NCI-H1417 treated with DMSO at 0.1 percent for 48 hours (cell line): ENCODE measurements around the gene APOC3.
A peak's percentile ranks its signal among the peaks of the same experiment; 100 is the strongest.
"Not testable (repeated sequence)": the region's sequence is repeated elsewhere in the genome, so short reads cannot be mapped to it uniquely, and the experiment has no call there.

Source experiments
- DNase-seq: peaks from one replicate; lab custom pipeline; 2025; lab: John Stamatoyannopoulos, UW

The APOC3 gene

DNA sequence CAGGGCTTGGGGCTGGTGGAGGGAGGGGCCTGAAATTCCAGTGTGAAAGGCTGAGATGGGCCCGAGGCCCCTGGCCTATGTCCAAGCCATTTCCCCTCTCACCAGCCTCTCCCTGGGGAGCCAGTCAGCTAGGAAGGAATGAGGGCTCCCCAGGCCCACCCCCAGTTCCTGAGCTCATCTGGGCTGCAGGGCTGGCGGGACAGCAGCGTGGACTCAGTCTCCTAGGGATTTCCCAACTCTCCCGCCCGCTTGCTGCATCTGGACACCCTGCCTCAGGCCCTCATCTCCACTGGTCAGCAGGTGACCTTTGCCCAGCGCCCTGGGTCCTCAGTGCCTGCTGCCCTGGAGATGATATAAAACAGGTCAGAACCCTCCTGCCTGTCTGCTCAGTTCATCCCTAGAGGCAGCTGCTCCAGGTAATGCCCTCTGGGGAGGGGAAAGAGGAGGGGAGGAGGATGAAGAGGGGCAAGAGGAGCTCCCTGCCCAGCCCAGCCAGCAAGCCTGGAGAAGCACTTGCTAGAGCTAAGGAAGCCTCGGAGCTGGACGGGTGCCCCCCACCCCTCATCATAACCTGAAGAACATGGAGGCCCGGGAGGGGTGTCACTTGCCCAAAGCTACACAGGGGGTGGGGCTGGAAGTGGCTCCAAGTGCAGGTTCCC is at the start of gene APOC3:
APOC3 (plus strand) TSS at position 383 of the 659 bp plus-strand sequence. CDS start 676 bp downstream, outside the sequence.
- no peak for DNase-seq

DNA sequence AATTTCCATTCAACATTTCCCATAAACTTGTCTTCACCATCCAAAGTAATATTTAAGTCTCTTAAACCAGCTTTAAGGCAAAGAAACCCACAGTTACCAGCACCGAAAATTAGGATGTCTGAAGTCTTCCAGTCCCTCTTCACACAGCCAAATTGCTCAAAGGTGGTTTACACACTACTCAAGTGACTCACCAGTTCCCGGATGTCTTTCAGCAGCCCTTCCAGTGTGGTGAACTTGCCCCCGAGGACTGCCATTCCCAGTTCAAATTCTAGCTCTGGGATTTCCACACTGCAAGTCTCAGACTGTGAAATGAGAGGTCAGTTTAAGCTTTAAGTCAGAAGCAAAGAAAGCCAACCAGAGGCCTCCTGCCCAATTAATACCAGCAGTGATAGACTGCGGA is 47.0 kb upstream of the APOC3 start:
- no peak for DNase-seq

DNA sequence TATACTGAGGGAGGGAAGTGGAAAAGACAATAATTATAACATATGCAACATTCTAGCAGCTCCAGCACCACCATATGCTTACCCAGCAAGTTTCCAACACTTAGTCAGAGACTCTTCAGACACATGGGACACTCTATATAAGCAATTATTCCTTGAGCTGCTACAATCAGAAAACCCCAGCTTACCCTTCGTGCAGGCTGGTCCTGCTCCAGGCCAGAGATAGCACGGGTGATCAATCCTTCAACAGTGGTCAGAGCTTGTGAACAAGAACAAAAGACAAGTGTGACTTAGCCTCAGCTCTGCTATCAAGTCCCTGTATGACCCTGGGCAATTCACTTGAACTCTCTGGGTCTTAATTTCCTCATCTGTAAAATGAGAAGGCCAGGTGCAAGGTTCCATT is 43.4 kb upstream of the APOC3 start:
- DNase-seq: no peak

DNA sequence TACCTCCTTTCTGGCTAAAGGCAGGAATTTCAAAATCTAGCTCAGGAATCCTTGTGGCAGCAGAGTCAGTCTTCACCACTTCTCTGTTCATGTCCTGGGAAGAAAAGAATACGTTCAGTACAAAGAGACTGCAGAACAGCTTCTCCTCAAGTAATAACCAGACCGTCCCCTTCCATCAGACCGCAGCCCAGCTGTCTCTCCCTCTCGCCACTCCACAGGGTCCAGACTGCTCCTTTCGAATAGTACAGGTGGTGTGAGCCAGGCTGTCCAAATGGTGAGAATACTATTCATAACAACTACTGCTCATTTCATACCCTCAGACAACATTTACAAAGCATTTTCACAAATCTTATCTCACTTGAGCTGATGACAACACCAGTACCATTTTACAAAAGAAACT is 42.7 kb upstream of the APOC3 start:
- no peak for DNase-seq

DNA sequence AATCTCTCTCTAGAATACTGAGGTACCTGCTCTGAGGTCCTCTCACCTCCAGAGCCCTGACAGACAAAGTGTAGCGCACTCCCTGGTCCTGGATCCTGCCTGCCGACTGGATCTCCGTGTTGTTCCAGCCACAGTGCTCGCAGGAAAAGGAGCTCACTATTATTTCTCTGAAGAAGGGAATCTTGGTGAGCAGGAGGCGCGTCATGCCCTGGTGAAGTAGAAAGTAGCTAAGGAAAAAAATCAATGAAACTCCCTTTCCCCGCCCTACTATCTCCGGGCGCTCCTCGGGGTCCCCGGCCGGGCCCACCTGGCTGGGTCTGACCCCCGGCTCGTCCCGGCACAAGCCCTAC is 42.3 kb upstream of the APOC3 start:
- DNase-seq: no peak

DNA sequence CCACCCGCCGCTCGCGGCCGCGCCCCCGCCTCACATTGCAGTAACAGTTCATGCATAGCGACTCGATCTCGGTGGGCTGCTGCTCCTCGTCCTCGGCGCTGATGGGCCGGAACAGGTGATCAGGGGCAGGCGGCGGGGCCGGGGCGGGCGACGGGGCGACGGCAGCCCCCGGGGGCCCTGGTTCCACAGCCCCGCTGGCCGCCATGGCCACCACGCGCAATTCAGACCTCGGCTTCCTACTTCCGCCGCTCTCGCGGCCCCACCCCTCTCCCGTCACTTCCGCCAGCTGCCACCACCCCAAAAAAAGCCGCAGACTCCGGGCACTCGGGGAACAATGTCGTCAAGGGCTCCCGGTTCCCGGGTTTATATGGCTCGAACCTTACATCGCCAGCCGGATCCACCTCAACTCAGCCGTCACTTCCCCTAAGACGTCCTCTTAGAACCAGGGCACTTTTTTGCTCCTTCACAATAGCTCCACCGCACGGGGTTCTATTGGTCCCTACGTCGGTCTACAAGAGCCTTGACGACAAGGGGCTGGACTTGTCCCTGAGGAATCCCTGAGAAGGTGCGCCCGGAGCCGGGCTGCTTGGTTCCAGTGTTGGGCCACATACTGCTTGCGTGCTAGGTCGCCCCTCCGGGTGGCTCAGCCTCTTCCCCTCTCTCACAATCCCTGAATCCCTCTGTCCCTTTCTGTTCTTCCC is 41.8 kb upstream of the APOC3 start, which contains the start of gene ZPR1:
ZPR1 (minus strand) TSS at position 238 of the 701 bp plus-strand sequence; CDS start at position 205, 33 bp downstream.
- DNase-seq: peak; percentile 26

DNA sequence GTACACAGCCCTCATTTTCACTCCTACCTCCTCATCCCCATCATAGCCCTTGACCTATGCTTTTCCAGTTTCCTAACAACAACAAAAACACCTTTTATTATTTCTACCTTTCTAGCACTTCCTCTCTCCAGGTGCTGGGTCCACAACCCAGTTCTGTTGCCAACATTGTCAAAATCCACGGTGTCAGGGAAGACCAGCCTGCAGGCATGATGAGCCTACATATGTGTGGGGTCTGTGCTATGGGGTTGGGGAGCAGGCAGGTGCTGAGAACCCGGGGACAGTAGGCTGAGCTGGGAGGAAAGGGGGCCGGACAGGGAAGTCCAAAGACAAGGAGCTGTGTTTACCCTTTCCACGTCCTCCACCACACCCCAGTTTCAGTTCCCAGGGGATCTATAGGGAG is 41.2 kb upstream of the APOC3 start:
- no peak for DNase-seq

DNA sequence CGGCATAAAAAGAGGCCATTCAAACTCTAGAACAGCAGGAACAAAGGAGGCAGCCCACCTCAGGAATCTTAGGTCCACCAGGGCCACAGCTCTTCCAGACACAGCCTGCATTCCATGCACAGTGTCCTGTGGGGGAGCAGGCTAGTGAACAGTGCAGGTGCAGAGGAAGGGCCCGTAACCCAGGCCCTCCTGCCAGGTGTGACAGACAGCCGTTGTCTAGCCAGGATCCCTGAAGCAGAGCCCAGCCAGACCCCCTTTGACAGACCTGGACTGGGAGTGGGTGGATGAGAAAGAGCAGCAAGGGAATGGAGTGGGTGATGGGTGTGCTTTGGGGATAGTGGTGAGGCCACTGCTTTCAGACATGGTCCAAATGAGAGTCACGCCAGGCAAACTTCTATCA is 40.7 kb upstream of the APOC3 start:
- DNase-seq: no peak

DNA sequence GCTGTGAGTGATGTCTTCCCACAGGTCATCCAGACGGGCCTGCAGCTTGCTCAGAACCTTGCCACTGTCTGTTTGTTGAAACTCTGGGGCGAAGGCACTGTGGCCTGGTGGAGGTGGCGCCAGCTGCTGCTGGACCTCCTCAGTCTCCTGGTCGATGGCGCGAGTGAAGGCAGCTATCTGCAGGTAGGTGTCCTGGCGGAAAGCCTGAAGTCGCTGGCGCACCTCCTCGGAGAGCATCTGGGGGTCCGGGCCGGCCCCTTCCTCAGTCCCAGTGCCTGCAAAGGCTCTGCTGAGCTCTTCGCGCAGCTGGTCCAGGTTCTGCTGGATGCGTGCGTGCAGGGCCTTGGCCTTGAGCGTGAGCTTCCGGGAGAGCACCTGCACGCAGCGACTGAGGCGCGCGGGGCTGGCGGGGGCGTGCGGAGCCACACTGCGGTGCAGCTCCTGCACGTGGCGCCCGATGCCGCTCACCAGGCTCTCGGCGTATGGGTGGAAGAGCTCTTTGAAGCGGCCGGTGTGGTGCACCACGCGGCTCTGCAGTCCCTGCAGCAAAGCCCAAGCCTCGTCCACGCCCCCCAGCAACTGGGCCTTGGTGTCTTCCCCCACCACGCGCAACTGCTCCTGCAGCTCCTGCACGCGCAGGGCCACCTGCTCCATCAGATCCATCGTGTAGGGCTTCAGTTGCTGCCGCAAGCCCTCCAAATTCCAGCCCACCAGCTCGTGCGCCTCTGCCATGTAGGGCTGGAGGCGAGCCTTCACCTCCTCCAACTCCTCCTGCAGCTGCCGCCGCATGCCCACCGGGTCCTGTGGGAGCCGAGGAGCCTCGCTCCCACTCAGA is 39.3 kb upstream of the APOC3 start:
- DNase-seq: no peak

DNA sequence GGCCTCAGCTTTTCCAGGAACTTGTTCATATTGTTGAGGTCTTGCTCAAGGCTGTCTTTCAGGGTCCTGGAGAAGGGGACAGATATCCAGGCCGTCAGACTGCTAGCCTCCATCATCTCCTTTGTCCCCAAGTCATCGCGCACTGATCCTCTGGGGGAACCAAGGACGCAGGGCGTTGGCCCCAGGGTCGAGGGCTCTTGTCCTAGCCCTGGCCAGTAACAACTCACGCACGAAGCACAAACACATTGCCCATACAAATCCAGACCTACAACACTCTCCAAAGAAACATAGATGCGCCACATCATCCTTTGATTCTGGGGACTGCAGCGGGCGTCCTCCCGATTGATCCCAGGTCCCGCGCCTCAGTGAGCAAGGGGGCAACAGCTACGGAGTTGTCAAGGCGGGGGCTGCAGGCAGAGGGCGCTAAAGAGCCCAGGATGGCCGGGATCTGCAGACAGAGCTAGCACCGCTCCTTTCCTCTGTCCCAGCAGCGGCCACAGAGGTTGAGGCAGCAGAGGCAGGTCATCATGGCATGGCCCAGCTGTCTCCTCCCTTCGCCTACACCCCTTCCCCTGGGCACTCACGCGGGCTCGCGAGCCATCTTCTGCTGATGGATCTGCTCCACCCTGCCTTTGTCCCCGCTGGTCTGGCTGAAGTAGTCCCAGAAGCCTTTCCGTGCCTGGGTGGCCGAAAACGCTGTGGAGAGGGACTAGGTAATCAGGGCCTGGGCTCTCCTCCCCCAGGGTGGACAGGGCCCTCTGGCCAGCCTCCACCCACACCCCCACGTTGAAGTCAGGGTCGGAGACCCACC is 38.5 kb upstream of the APOC3 start:
- no peak for DNase-seq

DNA sequence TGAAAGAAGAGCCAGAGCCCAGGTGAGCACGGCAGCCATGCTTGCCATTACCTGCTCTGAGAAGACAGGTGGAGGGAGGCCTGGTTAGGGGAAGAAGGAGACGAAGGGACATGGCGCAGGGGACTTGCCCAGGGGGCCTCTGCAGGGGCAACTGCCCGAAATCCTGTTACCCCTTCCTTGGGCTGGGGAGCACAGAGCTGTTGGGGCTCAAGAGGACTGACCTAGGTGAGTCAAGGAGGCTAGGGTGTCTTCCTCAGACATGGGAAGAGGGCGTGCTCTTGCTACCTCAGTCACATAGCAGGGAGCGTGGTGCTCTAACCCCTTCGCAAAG is 37.9 kb upstream of the APOC3 start, which contains the start of gene APOA5:
APOA5 (minus strand) TSS at position 67 of the 331 bp plus-strand sequence; CDS start at position 48, 19 bp downstream.
- no peak for DNase-seq

DNA sequence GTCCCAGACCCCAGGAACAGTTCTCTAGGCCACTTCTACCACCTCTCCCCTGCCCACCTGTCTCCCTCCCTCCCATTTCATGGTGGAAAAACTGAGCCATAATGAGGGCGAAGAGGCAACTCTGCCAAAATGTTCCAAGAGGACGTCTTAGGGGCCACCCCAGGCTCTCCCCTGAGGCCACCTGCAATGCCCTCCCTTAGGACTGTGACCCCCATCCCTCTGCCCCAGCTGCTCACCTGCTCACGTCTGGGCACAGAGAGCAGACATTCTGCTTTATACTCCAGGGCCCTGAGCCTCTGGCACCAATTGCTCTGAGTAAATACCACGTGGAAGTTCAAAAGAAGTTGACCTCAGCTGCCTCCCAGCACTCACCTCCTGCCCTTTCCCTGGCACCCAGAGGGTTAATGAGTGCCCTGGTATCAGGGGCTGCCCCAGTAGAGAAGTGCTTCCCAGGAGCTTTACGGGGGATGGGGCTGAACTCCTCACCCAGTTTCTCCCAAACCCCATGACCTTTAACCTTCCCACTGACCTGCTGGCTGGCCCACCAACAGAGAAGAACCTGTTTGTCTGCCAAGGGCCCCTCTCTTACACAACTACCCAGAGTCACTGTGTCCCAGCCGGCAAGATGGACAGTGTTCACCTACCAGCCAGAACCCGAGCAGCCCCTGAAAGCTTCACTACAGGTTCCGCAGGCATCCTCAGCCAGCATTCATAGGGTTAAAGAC is 37.4 kb upstream of the APOC3 start:
- no peak for DNase-seq

DNA sequence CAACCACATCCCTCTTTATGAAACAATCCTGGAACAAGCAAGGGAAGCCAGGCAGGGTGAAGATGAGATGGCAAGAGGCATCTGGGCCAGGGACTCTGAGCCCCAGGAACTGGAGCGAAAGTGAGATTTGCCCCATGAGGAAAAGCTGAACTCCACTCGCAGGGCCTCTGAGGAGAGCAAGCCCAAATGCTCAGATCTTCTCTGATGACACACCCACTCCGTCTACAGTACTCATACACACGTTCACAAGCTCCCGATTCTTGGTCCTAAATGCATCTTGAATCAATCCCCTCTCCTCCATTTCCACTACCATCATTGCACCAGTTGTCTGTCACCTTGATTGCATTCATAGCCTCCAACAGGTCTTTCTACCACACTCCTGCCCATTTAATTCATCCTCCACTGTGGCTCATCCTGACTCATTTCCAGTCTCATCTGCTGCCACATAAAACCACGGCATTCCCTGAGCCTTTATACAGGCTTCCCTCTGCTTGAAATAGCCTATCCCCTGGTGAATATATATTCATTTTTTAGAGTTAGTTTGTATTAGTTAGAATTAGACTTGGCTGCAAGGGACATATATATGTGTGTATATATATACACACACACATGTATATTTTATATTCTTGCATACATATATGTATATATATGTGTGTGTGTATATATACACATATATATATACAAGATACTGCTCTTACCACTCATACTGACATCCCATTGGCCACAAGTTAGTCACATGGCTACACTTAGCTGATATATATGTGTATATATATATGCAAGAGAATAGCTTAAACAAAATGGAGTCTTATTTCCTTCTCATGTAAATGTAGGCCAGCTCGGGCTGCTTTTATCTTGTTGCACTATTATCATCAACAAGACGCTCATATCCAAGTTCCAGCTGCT is 36.6 kb upstream of the APOC3 start:
- DNase-seq: no peak

DNA sequence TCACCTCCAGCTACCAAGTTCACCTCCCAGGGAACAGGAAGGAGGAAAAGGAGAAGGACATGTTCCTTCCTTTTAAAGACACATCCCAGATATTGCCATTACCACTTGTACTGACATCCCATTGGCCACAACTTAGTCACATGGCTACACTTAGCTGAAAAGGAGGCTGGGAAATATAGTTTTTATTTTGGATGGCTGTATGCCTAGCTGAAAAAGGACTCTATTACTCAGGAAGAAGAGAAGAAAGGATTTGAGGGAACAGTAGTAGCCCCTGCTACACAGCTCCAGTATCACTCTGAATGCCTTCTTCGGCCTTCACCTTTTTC is 36.0 kb upstream of the APOC3 start:
- DNase-seq: no peak

DNA sequence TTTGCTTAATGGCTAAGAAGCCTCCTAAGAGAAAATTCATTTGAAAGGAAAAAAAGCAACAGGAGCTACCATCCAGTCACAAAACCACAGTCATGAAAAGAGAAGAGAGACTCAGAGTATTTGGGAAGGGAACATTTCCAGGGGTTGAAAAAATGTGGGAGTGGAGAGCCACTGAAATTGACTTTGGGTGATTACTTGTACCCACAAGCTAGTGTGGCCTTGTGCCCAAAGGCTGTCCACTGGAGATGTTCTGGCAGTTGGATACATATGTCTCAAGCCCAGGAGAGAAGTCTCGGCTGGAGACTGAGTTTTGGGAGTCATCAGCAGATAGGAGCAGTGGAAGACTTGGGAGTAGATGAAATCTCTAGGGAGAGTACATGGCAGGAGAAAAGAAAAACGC is 34.9 kb upstream of the APOC3 start:
- no peak for DNase-seq

DNA sequence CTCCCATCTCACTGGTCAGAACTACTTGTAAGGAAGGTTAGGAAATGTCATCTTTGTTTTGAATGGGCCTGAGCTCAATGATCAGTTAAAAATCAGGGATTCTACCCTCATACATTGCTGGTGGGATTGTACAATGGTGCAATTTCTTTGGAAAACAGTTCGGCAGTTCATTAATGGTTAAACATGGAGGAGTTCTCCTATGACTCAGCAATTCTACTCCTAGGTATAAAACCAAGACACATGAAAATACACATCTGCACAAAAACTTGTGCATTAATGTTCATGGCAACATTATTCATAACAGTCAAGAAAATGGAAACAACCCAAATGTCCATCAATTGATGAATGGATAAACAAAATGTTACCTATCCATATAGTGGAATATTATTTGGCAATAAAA is 33.2 kb upstream of the APOC3 start:
- DNase-seq: no peak

DNA sequence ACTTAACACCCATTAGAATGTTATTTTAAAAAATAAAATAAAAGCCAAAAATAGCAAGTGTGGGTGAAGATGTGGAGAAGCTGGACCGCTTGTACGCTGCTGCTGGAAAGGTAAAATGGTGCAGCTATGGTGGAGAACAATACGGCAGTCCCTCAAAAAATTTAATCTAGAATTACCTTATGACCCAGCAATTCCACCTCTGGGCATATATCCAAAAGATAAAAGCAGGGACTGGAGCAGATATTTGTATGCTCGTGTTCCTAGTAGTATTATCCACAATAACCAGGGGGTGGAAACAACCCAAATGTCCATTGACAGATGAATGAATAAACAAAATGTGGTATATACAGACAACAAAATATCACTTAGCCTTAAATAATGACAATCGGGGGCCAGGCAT is 31.9 kb upstream of the APOC3 start:
- DNase-seq: no peak

DNA sequence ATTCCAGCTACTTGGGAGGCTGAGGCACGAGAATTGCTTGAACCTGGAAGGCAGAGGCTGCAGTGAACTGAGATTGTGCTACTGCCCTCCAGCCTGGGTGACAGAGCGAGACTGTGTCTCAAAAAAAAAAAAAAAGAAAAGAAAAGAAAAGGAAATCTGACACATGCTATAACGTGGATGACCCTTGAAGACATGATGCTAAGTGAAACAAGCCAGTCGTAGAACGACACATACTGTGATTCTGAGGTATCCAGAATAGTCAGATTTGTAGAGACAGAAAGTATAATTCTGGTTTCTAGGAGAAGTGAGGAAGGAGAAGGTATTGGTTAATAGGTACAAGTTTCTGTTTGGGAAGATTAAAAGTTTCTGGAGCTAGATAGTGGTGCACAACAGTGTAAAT is 31.3 kb upstream of the APOC3 start:
- no peak for DNase-seq

DNA sequence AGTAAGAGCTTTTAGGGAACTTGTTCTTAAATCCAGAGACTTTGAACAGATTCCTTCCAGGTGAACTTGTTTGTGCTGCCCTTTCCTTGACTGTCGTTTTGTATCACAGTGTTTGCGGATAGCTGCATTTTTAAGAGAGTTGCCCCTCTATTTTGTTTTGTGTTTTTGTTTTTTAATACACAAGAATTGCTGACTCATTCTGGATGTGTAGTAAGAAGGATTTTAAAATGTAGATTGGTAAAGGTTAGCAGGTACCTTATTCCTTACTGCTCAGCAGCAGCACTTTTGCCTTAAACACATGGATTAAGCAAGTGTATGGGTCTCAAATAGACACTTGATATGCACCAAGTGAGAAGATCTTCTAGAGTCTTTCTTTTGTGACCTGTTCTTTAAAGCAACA is 29.1 kb upstream of the APOC3 start:
- no peak for DNase-seq

DNA sequence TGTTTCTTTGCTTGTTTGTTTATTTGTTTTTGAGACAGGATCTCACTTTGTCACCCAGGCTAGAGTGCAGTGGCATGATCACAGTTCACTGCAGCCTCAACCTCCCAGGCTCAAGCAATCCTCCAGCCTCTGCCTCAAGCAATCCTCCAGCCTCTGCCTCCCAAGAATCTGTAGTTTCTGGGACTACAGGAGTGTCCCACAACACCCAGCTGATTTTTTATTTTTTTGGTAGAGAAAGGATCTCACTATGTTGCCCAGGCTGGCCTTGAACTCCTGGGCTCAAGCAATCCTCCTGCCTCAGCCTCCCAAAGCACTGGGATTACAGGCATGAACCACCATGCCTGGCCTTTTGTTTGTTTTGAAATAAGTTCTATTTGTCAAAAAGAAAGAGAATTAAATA is 28.0 kb upstream of the APOC3 start:
- DNase-seq: not testable (repeated sequence)

DNA sequence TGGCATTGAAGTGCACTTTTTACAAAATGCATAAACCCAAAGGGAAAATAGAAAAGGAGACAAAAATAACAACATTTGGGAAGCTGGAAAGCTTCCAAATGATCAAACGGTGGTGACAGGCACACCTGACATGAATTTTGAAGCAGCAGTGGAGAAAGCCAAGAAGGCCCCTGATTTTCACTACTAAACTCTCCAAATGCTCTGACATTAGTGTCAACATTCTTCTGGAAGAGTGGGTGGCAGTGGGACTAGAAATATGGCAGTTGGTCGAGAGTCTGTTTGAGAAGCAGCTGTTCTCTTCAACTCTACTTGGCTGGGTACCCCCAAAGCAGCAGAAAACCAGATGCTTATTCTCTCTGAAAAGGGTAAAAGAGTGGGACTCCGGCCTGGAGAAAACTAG is 25.7 kb upstream of the APOC3 start:
- DNase-seq: no peak
